GM21360 (cell line): ENCODE data around the gene TSC22D1.

Source experiments
- ATAC-seq: cut with Tn5 transposase; IDR thresholded peaks from one replicate; pipeline ENCODE4 v1.9.1; 2021; ENCODE audit warnings: mild to moderate bottlenecking, moderate library complexity; ENCODE audit not compliant: unreplicated experiment

Gene TSC22D1

GRCh38 chr13:44410328-44410859 lies 165.7 kb downstream of the TSC22D1 start:
- ATAC-seq = no peak

DNA sequence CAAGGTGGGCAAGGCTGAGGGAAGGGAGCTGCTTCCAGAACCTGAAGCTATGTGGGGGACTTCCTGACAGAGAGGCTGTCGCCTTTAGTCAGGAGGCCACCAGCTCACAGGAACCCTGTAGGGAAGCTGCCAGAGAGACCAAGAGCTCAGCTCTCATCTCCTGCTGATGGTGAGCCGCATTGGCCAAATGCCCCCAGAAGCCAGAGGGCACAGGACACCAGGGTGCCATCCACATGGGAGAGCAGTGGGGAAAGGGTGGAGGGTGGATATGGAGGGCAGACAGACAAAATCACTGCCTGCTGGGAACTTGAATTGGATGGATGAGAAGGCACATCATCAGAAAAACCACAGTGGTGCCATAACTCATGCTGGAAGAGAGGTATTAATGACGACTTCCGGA lies 166.5 kb downstream of the TSC22D1 start:
- ATAC-seq = no peak

DNA sequence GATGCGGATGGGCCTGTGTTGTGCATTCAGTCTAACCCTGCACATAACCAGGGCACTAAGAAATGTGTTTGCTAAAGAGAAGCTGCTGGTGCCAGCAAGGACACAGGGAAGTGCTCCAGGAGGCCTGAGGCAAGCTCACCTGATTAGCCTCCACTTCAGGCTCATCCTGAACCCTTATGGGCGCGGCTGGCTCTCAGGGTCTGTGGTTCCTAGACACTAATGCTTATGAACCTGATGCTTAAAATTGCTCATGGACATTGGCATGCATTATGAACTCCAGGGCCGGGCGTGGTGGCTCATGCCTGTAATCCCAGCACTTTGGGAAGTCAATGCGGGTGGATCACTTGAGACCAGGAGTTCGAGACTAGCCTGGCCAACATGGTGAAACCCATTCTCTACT lies 168.2 kb downstream of the TSC22D1 start:
- ATAC-seq = no peak

DNA sequence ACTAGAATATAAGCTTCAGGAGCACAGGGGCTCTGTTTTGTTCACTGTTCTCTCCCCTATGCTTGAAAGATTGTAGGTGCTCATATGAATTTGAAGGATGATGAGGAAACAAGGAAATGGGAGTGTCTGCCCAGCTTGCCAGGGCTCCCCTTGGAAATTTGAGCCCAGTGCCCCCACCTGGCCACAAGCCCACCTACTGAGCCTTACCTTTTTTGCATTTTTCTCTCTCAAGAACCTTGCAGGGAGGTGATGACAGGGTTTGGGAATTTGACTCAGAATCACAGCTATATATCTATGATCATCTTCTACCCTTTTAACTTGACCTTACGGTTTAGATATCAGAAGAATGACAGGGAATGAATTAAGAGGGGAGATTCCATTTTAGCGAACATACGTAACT lies 168.8 kb downstream of the TSC22D1 start:
- no peak for ATAC-seq

GRCh38 chr13:44406617-44407016 lies 169.5 kb downstream of the TSC22D1 start:
- ATAC-seq = no peak

- ATAC-seq = no peak
These were observed 171.6 kb downstream of the TSC22D1 start for GRCh38 chr13:44404261-44405132.

DNA sequence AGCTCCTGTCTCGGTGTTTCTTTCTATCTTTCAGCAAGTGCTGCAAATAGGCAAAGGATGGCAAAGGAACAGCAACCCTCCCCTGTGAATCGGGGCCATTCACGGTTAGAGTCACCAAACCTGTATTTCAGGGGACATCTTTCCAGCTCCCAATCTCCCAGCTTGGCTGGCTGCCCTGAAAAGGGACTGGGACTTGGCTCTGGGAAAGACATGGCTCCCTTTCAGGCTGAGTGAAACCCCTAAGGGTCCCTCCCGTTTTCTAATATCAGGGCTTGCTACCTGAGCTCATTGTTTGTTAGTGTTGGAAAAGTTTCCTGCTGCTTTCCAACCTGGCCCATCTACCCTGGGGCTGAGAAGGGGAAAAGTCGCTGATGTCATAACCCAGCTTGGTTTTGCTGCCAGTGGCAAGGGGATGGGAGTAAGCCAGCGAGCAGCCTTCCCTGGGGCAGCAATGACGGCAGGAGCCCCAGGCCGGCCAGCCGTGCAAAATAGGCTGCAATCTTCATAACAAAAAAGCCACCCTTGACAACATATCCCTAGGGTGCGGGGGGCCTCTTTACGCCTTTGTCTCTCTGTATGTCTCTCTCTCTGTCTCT lies 172.6 kb downstream of the TSC22D1 start:
- no peak for ATAC-seq

DNA sequence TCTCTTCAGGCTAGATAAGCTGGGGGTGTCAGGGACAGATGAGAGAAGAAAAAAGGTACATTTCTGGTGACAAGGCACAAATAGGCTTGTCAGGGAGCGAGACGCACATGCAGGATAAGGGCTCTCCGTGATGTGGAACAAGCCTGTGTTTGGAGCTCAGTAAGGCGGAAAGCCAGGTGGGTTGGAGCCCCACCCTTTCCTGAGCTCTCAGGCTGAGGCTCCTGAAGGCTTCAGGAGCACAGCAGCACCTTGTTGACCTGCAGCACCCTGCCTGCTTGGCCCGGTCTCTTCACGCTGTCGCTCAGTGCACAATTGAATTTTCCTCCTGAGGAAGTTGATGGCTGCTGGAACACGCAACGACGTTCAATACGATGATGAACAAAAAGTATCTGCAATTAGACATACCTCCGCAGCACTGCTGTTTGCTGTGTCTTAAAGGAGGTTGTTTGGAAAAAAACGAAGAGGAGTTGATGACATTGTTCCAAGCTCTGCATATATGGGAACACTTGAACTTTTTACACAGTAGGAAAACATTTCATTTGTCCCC lies 173.2 kb downstream of the TSC22D1 start:
- no peak for ATAC-seq

DNA sequence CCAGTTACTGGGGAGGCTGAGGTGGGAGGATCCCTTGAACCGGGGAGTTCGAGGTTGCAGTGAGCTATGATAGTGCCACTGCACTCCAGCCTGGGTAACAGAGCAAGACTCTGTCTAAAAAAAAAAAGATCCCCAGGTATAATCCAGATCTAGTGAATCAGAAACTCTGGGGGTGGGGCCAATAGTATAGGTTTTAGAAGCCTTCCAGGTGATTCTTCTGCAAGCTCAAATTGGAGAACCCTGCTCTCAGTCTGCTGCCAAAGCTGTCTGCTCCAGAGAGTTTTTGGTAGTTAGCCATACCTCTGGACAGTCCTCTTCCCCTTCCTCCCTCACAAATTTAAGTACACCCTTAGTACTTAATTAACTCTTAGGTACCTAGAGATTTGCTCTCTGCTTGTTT lies 174.6 kb downstream of the TSC22D1 start:
- no peak for ATAC-seq

DNA sequence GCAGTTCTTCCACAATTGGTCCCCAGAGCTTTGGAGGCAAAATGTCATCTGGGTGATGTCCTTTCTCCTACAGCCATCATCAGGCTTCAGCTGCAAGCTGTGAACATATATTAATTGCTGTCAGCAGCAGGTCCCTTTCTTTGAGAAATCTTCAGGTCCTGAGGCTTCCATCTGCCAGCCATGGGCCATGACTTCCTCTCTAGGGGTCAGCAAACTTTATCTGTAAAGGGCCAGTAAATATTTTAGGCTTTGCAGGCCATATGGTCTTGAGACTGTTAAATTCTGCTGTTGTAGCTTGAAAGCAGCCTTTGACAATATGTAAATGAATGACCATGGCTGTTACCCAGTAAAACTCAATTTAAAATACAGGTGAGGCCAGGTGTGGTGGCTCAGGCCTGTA lies 175.4 kb downstream of the TSC22D1 start:
- no peak for ATAC-seq

DNA sequence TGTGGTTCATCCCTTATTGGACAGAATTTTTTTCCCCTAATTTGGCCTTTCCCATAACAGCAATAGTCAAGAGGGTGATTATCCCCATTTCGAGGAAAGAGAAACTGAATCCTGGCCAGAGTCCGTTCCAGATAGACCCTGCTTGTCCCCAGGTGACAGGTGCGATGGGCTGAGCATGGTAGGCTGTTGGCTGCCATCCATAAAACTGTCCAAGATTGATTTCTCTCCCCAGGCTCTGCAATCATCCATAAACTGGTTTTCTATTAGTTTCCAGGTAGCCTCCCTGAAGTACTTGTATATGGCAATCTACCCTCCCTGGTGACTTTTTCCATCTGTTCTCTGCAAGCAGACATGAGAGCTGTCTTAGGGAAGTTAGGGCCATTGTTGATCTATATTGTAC lies 177.1 kb downstream of the TSC22D1 start:
- no peak for ATAC-seq

GRCh38 chr13:44398606-44399005 lies 177.5 kb downstream of the TSC22D1 start:
- ATAC-seq = no peak

GRCh38 chr13:44397766-44398223 lies 178.3 kb downstream of the TSC22D1 start:
- no peak for ATAC-seq

GRCh38 chr13:44396701-44397580 lies 179.2 kb downstream of the TSC22D1 start:
- no peak for ATAC-seq

GRCh38 chr13:44395976-44396694 lies 180.0 kb downstream of the TSC22D1 start:
- ATAC-seq = no peak

DNA sequence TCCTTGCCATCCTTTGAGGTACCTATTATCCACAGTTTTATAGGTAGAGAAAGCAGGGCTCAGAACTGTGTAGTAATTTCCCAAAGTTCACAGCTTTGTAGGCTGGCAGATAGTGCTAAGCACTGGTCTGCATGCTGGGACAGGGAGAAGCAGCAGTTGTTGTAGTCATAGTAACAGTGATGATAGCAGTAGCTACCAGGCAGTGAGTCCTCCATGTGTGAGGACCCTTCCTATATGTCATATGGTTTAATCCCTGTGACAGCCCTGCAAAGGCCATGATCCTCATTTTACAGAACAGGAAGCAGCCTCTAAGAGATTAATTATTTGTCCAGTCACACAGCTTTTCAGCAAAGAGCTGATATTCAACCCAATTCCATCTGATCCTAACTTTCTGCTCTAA lies 181.5 kb downstream of the TSC22D1 start:
- ATAC-seq = no peak

GRCh38 chr13:44393391-44393790 lies 182.7 kb downstream of the TSC22D1 start:
- ATAC-seq = no peak

DNA sequence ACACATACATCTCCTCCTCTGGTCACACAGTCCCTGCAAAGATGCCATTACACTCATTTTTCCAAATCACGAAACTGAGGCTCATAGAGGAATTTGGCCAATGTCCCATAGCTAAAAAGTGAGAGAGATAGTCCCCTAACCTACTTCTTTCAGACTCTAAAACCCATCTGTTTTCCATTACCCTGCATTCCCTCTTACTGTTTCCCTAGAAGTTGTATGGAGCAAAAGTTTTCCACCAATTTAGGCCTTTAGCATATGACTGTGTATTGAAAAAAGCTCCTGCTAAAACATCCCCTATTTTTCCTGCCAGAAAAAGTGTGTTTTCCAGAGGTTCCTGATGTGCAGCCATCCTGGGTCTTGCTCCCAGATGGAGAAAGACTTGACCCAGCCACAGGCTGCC lies 186.3 kb downstream of the TSC22D1 start:
- no peak for ATAC-seq

DNA sequence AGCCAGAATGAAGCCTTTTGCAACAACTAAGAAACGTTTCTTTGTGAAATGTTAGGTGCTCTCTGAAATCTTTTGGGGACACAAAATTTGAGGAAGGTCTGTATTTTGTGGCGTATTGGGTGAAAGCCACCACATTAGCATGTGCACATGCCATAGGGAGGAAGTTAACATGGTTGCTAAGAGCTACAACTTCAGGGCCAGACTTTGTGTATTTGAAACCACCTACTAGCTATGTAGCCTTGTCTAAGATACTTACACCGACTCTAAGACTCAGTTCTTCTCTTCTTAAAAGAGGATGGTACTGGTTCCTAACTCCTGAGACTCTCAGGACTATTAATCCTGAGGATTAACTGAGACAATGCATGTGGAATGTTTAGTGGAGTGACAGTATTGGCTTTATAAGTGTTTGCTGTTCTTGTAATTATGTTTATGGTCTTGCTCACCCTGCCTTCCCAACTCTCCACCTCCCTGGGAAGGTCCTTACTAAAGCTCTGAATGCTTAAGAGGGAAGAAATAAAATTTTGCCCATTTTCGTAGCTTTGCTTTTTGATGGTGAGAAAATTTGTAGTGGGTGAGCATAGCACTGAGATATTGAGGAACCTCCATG lies 187.0 kb downstream of the TSC22D1 start:
- no peak for ATAC-seq
